ENCODE results near the gene ITSN1.

Gene ITSN1

GRCh38 chr21:33794596-33794995, 152.3 kb downstream of the ITSN1 start:
- in situ Hi-C loops (cut with HindIII; ENCODE audit: low pct_ligation_motif_present, low sequenced_read_pairs), result no loop called here
- no peak for TF ChIP-seq CTCF (IDR thresholded peaks at IDR 0.05; ENCODE audit: low read depth, low read length, missing control alignments)
- Histone ChIP-seq H3K27me3 (replicated peaks) (no peaks in the 10 kb centered on the region), H3K4me3 (ENCODE audit: low read depth, low read length) (no peak overlapping the region), H3K27ac (no peak overlapping the region), H3K36me3 (replicated peaks) (peaks cover 24% of the 10 kb centered on the region)
- DNase-seq, result no peak

GRCh38 chr21:33797565-33797964, 155.3 kb downstream of the ITSN1 start:
- in situ Hi-C loops (cut with HindIII; ENCODE audit: low pct_ligation_motif_present, low sequenced_read_pairs), result no loop called here
- no peak overlapping the region for H3K4me3 ChIP-seq (ENCODE audit: low read depth, low read length)
- H3K36me3 ChIP-seq (replicated peaks), result peaks cover 28% of the 10 kb centered on the region
- no peak for TF ChIP-seq CTCF (IDR thresholded peaks at IDR 0.05; ENCODE audit: low read depth, low read length, missing control alignments)
- no peaks in the 10 kb centered on the region for H3K27me3 ChIP-seq (replicated peaks)
- no peak overlapping the region for H3K27ac ChIP-seq
- DNase-seq, result no peak

- Histone ChIP-seq H3K27ac (no peak overlapping the region), H3K36me3 (replicated peaks) (peaks cover 25% of the 10 kb centered on the region), H3K4me3 (ENCODE audit: low read depth, low read length) (no peak overlapping the region), H3K27me3 (replicated peaks) (no peaks in the 10 kb centered on the region)
- TF ChIP-seq CTCF (IDR thresholded peaks at IDR 0.05; ENCODE audit: low read depth, low read length, missing control alignments), result no peak
- in situ Hi-C loops (cut with HindIII; ENCODE audit: low pct_ligation_motif_present, low sequenced_read_pairs), result no loop called here
- no peak for DNase-seq
Measured at GRCh38 chr21:33799378-33800090, 157.2 kb downstream of the ITSN1 start.

GRCh38 chr21:33800753-33801423, 158.6 kb downstream of the ITSN1 start:
- Histone ChIP-seq H3K27ac (no peak overlapping the region), H3K4me3 (ENCODE audit: low read depth, low read length) (no peak overlapping the region), H3K27me3 (replicated peaks) (no peaks in the 10 kb centered on the region), H3K36me3 (replicated peaks) (peaks cover 25% of the 10 kb centered on the region)
- TF ChIP-seq CTCF (IDR thresholded peaks at IDR 0.05; ENCODE audit: low read depth, low read length, missing control alignments), result no peak
- no peak for DNase-seq
- in situ Hi-C loops (cut with HindIII; ENCODE audit: low pct_ligation_motif_present, low sequenced_read_pairs), result no loop called here

DNA sequence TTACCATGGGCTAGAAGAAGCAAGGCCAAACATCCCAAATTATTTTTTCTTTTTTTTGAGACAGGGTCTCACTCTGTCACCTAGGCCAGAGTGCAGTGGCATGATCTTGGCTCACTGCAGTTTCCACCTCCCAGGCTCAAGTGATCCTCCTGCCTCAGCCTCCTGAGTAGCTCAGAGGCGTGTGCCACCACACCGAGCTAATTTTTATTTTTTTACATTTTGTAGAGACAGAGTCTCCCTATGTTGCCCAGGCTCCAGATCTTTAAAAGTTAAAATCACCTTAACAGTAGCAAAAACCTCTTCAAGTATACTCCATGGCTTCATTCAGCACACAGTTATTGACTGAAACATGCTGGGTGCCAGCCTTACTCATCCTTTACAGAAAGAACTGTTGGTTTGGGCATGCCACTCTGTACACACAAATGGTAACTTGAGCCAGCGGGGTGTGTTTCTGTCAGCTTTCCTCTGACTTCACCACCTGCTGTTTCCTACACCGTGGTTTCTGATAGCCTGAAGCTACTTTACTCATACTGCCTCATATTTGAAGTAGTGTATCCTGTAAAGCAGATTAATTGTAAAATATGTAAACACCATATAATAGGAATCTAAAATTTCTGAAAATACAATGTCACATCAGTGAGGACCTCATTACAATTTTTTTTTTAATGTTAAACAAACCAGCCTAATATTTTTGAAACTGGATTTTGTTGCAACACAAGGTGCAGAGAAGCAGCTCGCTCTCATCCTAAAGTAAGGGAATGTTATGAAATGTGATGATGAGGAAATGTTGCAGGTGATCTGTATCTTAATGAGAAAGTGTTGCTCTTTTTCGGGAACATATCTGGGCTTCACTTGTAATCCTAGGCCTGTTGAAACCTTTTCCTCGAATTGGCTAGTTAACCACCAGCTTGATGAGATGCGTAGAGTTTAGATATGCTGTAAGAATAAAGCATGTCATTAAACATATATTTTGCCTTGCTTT, 159.4 kb downstream of the ITSN1 start:
- Histone ChIP-seq H3K27ac (no peak overlapping the region), H3K36me3 (replicated peaks) (peaks cover 25% of the 10 kb centered on the region), H3K27me3 (replicated peaks) (no peaks in the 10 kb centered on the region), H3K4me3 (ENCODE audit: low read depth, low read length) (no peak overlapping the region)
- in situ Hi-C loops (cut with HindIII; ENCODE audit: low pct_ligation_motif_present, low sequenced_read_pairs), result no loop called here
- TF ChIP-seq CTCF (IDR thresholded peaks at IDR 0.05; ENCODE audit: low read depth, low read length, missing control alignments), result no peak
- peak; percentile 55 for DNase-seq
